Stimulated activated CD4-positive, alpha-beta T cell treated with anti-CD3 and anti-CD28 coated beads, Interleukin-15, amount 100 ng/mL, for 1 hour (primary cell): Measurements from ENCODE around the gene SLC2A6.

Source experiments
- DNase-seq, 2 donors: peaks; one replicate each; pipeline ENCODE4 v3.0.0-alpha.2; 2020; ENCODE audit warnings: low read depth in 1 of 2, low spot score in 1 of 2

SLC2A6 gene

GRCh38 chr9:133478851-133479711, at the start of gene SLC2A6:
TSS of gene SLC2A6 (minus strand) at chr9:133479099. CDS start at chr9:133479059, 40 bp downstream.
- peak; percentile 64 to 72 for DNase-seq

GRCh38 chr9:133528001-133528875, 49.3 kb upstream of the SLC2A6 start:
- no peak for DNase-seq

GRCh38 chr9:133527444-133527920, 48.6 kb upstream of the SLC2A6 start:
- no peak for DNase-seq

- DNase-seq: no peak
Observed at GRCh38 chr9:133526721-133527321, 47.9 kb upstream of the SLC2A6 start.

- no peak for DNase-seq
Observed at GRCh38 chr9:133525677-133526076, 46.8 kb upstream of the SLC2A6 start.

GRCh38 chr9:133524679-133525228, 45.9 kb upstream of the SLC2A6 start, which contains the start of gene MYMK:
TSS of gene MYMK (minus strand) at chr9:133524959. CDS start at chr9:133524844, 115 bp downstream.
- DNase-seq: no peak

GRCh38 chr9:133524146-133524545, 45.2 kb upstream of the SLC2A6 start:
- no peak for DNase-seq

GRCh38 chr9:133523106-133523505, 44.2 kb upstream of the SLC2A6 start:
- DNase-seq: no peak

GRCh38 chr9:133522073-133522910, 43.4 kb upstream of the SLC2A6 start:
- no peak for DNase-seq

- DNase-seq: no peak
Observed at GRCh38 chr9:133521122-133522072, 42.5 kb upstream of the SLC2A6 start.

GRCh38 chr9:133520121-133520835, 41.4 kb upstream of the SLC2A6 start:
- no peak for DNase-seq

GRCh38 chr9:133519693-133520092, 40.8 kb upstream of the SLC2A6 start:
- no peak for DNase-seq

- no peak for DNase-seq
Observed at GRCh38 chr9:133518706-133519449, 40.0 kb upstream of the SLC2A6 start.

GRCh38 chr9:133518200-133518599, 39.3 kb upstream of the SLC2A6 start:
- no peak for DNase-seq

- no peak for DNase-seq
Observed at GRCh38 chr9:133517711-133518110, 38.8 kb upstream of the SLC2A6 start.

- DNase-seq: no peak
Observed at GRCh38 chr9:133516961-133517350, 38.1 kb upstream of the SLC2A6 start.

- DNase-seq: no peak
Observed at GRCh38 chr9:133516256-133516960, 37.5 kb upstream of the SLC2A6 start.
